GM12878 (cell line): Measurements from ENCODE around the gene KCNK4. TPM values are rescaled to one million over a fixed set of nuclear protein-coding genes. Genes with fewer than 3 reads are reported as not detected.

ENCODE experiments used
- ATAC-seq: fragments of 200-7000 bp; cut with Tn5 transposase; 3 replicates; pipeline ENCODE4 v1.9.1; 2020; ENCODE audit warnings: mild to moderate bottlenecking, moderate library complexity
- BruUV-seq: library from RNA; stranded (reverse); fragments of 400-500 nt; replicated peaks from 2 replicates; lab custom pipeline; 2021; lab: Mats Ljungman, UMichigan
- CTCF ChIA-PET: fragments of 300-600 bp; sonication (Branson Sonifier 250); formaldehyde crosslinking; extraction: SDS; loops from one replicate; lab custom pipeline; 2021; ENCODE audit warnings: inconsistent platforms; lab: Yijun Ruan, JAX
- POLR2A ChIA-PET: fragments of 350-600 bp; formaldehyde crosslinking; extraction: SDS; loops from one replicate; lab custom pipeline; 2021; ENCODE audit warnings: inconsistent platforms; lab: Charles Lee
- RAD21 ChIA-PET: fragments of 300-600 bp; sonication (Branson Sonifier 250); formaldehyde crosslinking; loops from one replicate; lab custom pipeline; 2023; ENCODE audit warnings: antibody characterized with exemption; ENCODE audit not compliant: unreplicated experiment; lab: Charles Lee
- SMC1A ChIA-PET: fragments of 300-600 bp; sonication (Branson Sonifier 250); formaldehyde crosslinking; loops from one replicate; lab custom pipeline; 2023; ENCODE audit not compliant: unreplicated experiment, uncharacterized antibody; lab: Charles Lee
- DNase-seq: peaks from one replicate; pipeline ENCODE4 v3.0.0-alpha.2; 2011; ENCODE audit warnings: low read depth, low spot score
- FAIRE-seq: peaks from 3 replicates; lab custom pipeline; 2011; peaks lifted over from hg19 to GRCh38; lab: Jason Lieb, UNC
- H2AFZ ChIP-seq: 2 replicates; pipeline ENCODE4 v1.6.0; 2011; ENCODE audit warnings: low read depth, low read length, control low read depth; ENCODE audit not compliant: control insufficient read depth
- H3K27ac ChIP-seq: 2 replicates; pipeline ENCODE4 v1.5.1; 2011; ENCODE audit warnings: control low read depth; ENCODE audit not compliant: control insufficient read depth, insufficient read depth
- H3K27me3 ChIP-seq, 2 experiments: replicated peaks in 1 of 2; 2 replicates each; pipeline versions ENCODE4 v1.6.0 to v1.6.1; 2011; ENCODE audit warnings: low read length in 1 of 2; ENCODE audit not compliant: control insufficient read depth in 2 of 2, insufficient read depth in 2 of 2
- H3K36me3 ChIP-seq, 2 experiments: 2 replicates each; pipeline ENCODE4 v1.5.1; 2011; ENCODE audit warnings: low read length in 1 of 2; ENCODE audit not compliant: control insufficient read depth in 2 of 2, insufficient read depth in 2 of 2
- H3K4me1 ChIP-seq: 2 replicates; pipeline ENCODE4 v1.6.1; 2011; ENCODE audit warnings: mild to moderate bottlenecking, low read length, moderate library complexity, mixed read lengths; ENCODE audit not compliant: control insufficient read depth, insufficient read depth
- H3K4me2 ChIP-seq: 2 replicates; pipeline ENCODE4 v1.6.0; 2011; ENCODE audit warnings: control low read depth; ENCODE audit not compliant: control insufficient read depth, insufficient read depth
- H3K4me3 ChIP-seq: fragments of 200-600 bp; sonication (generic); 2 replicates; pipeline ENCODE4 v1.5.1; 2016
- H3K79me2 ChIP-seq: 2 replicates; pipeline ENCODE4 v1.6.0; 2011; ENCODE audit warnings: low read length; ENCODE audit not compliant: control insufficient read depth, insufficient read depth
- H3K9ac ChIP-seq: 2 replicates; pipeline ENCODE4 v1.8.0; 2011; ENCODE audit warnings: low read length, control low read depth, mixed read lengths; ENCODE audit not compliant: control insufficient read depth, insufficient read depth
- H3K9me3 ChIP-seq: replicated peaks from 3 replicates; pipeline ENCODE4 v1.5.1; 2011; ENCODE audit warnings: mild to moderate bottlenecking, low read length; ENCODE audit not compliant: control insufficient read depth, insufficient read depth
- H4K20me1 ChIP-seq: 2 replicates; pipeline ENCODE4 v1.6.0; 2011; ENCODE audit not compliant: control insufficient read depth, insufficient read depth
- ATF7 ChIP-seq: fragments of 450-650 bp; IDR thresholded peaks from 2 replicates; pipeline ENCODE4 v1.6.1; 2016; ENCODE audit warnings: low read depth, mild to moderate bottlenecking
- ETV6 ChIP-seq, 2 experiments: fragments of 450-650 bp in 1 of 2; IDR thresholded peaks in 1 of 2; conservative IDR thresholded peaks in 1 of 2; 2 replicates each; pipeline ENCODE4 v1.6.1; 2014; ENCODE audit warnings: antibody characterized with exemption in 1 of 2, borderline replicate concordance in 1 of 2, low read depth in 1 of 2, mild to moderate bottlenecking in 1 of 2, moderate library complexity in 1 of 2
- GABPA ChIP-seq: IDR thresholded peaks from 2 replicates; pipeline ENCODE4 v1.6.1; 2014; ENCODE audit warnings: antibody characterized with exemption, low read depth, mild to moderate bottlenecking, inconsistent platforms
- NKRF ChIP-seq: fragments of 450-650 bp; conservative IDR thresholded peaks from 2 replicates; pipeline ENCODE4 v1.6.1; 2017; ENCODE audit warnings: mild to moderate bottlenecking, moderate library complexity
- PAX8 ChIP-seq: fragments of 450-650 bp; IDR thresholded peaks from 2 replicates; pipeline ENCODE4 v1.6.1; 2017; ENCODE audit warnings: mild to moderate bottlenecking, moderate library complexity
- PBX3 ChIP-seq: IDR thresholded peaks from 2 replicates; pipeline ENCODE4 v1.6.1; 2011; ENCODE audit warnings: mild to moderate bottlenecking, low read depth, low read length, moderate library complexity; ENCODE audit not compliant: insufficient replicate concordance
- SPI1 ChIP-seq: IDR thresholded peaks from 2 replicates; pipeline ENCODE4 v1.6.1; 2011; ENCODE audit warnings: low read depth, mild to moderate bottlenecking, low read length, moderate library complexity, borderline replicate concordance; ENCODE audit not compliant: insufficient read depth
- SREBF1 ChIP-seq: IDR thresholded peaks from 2 replicates; pipeline ENCODE4 v1.6.1; 2012; ENCODE audit warnings: mild to moderate bottlenecking, low read length
- SUPT20H ChIP-seq: IDR thresholded peaks from 2 replicates; pipeline ENCODE4 v1.6.1; 2011; ENCODE audit warnings: low read depth, mild to moderate bottlenecking, low read length, moderate library complexity, borderline replicate concordance; ENCODE audit not compliant: control insufficient read depth
- USF1 ChIP-seq: IDR thresholded peaks from 2 replicates; pipeline ENCODE4 v1.6.1; 2011; ENCODE audit warnings: borderline replicate concordance, low read depth, mild to moderate bottlenecking, moderate library complexity, mixed read lengths, low read length; ENCODE audit not compliant: insufficient read depth; ENCODE audit errors: extremely low read length
- YBX1 ChIP-seq: fragments of 450-650 bp; IDR thresholded peaks from 2 replicates; pipeline ENCODE4 v1.6.1; 2016; ENCODE audit warnings: antibody characterized with exemption
- ZNF274 ChIP-seq: IDR thresholded peaks from one replicate; pipeline ENCODE4 v1.8.0; 2011; ENCODE audit not compliant: insufficient read length, insufficient read depth
- ZNF592 ChIP-seq: fragments of 450-650 bp; IDR thresholded peaks from 2 replicates; pipeline ENCODE4 v1.6.1; 2017; ENCODE audit warnings: mild to moderate bottlenecking, moderate library complexity
- ZZZ3 ChIP-seq: IDR thresholded peaks from 2 replicates; pipeline ENCODE4 v1.6.1; 2011; ENCODE audit warnings: low read depth; ENCODE audit not compliant: control insufficient read depth, insufficient read length
- WGBS: methylation state at CpG from one replicate; pipeline ENCODE4 v1.1.6; 2016; ENCODE audit warnings: low lambda C conversion rate; ENCODE audit not compliant: insufficient replicate concordance, insufficient coverage; ENCODE audit errors: missing lambda C conversion rate; 5-methylcytosine and 5-hydroxymethylcytosine counted together
- in situ Hi-C: fragments of 300-500 bp; cut with MboI; formaldehyde crosslinking; loops from 9 replicates; pipeline ENCODE4 v1.14.3; 2018; ENCODE audit warnings: mixed read lengths
- intact Hi-C: fragments of 100-400 bp; cut with micrococcal nuclease; formaldehyde crosslinking; loops from one replicate; pipeline ENCODE4 v1.14.2; 2022; ENCODE audit not compliant: unreplicated experiment
- polyA plus RNA-seq, 11 experiments: library from polyadenylated mRNA; depleted of rRNA in 4 of 11; unstranded in 6 of 11; stranded (reverse) in 5 of 11; fragments of >200 nt; fragmentation: Nextera tagmentation in 4 of 11; fragmentation: Illumina TruSeq in 1 of 11; extraction: Ambion mirVana in 4 of 11; extraction: Trizol in 1 of 11; gene quantifications; 1 replicate in 1 of 11; 2 replicates in 10 of 11; pipeline versions ENCODE4 v1.2.1 to v1.2.3, GENCODE V29; 2011 to 2016; ENCODE audit warnings: inconsistent platforms in 2 of 11, missing spikeins in 2 of 11, low read depth in 1 of 11
- total RNA-seq, 4 experiments: library from RNA; depleted of rRNA in 3 of 4; stranded (reverse); fragments of >200 nt in 3 of 4; fragmentation: Illumina TruSeq in 1 of 4; extraction: Trizol in 1 of 4; gene quantifications; 2 replicates each; pipeline versions ENCODE4 v1.2.1 to v1.2.3, GENCODE V29; 2013 to 2021

Gene KCNK4
- total and polyA plus RNA-seq, 10 of the 15 experiments (the other 5 are each of a cell fraction or from before 2014, with no cell fraction given) = 0.04 TPM; not detected in 9

GRCh38 chr11:64276653-64277431 is 14.3 kb upstream of the KCNK4 start:
- Histone ChIP-seq H3K27ac (no peak overlapping the region), H4K20me1 (no peaks in the 10 kb centered on the region; the same call in 1 of the 2 replicates), H3K4me1 (0 out of 2 replicates have a peak, but pooled peaks cover 2% of the 10 kb centered on the region), H3K4me3 (no peak overlapping the region), H3K79me2 (peaks cover 6% of the 10 kb centered on the region), H2AFZ (no peak overlapping the region), H3K27me3 (no peaks in the 10 kb centered on the region), H3K9me3 (no peaks in the 10 kb centered on the region), H3K4me2 (no peak overlapping the region), H3K9ac (no peak overlapping the region), H3K36me3 (peaks cover 0 to 3% of the 10 kb centered on the region in 2 experiments; a peak in 1 of 4 replicates)
- WGBS = 82% methylated on average over 17 of the region's 17 CpGs
- SMC1A ChIA-PET = interaction anchor here (1.8 kb wide), 1 partner anchor 27 kb away, joined by 7 read pairs; no protein-coding TSS in a partner anchor
- DNase-seq (no peak), FAIRE-seq (no peak), ATAC-seq (no peak)
- POLR2A ChIA-PET = no interaction called here
- BruUV-seq = no TSS peak
- in situ Hi-C loops (no loop called here), intact Hi-C loops (no loop called here)
- RAD21 ChIA-PET = interaction anchor here (0.6 kb wide), 1 partner anchor 25 kb away, joined by 3 read pairs; no protein-coding TSS in a partner anchor
- CTCF ChIA-PET = interaction anchor here (0.9 to 3.5 kb wide), 3 partner anchors 14 to 28 kb away, joined by 3 to 10 read pairs (median 8); no protein-coding TSS in a partner anchor
- no peak for TF ChIP-seq ZZZ3
- no peak for TF ChIP-seq YBX1
- TF ChIP-seq ZNF592 = no peak
- no peak for TF ChIP-seq USF1
- TF ChIP-seq ZNF274 = no peak
- no peak for TF ChIP-seq NKRF
- TF ChIP-seq PAX8 = no peak
- TF ChIP-seq ATF7 = no peak
- TF ChIP-seq PBX3 = no peak
- no peak for TF ChIP-seq SREBF1
- no peak for TF ChIP-seq ETV6 (conservative IDR thresholded peaks at IDR 0.05 in 1 of 2, IDR thresholded peaks at IDR 0.05 in 1 of 2; ENCODE audit: borderline replicate concordance in 1 of 2, low read depth in 1 of 2)
- no peak for TF ChIP-seq SPI1
- no peak for TF ChIP-seq GABPA
- no peak for TF ChIP-seq SUPT20H
